NCI-H1694 treated with DMSO at 0.1 percent for 48 hours (cell line): ENCODE data around the gene BAZ1A.
"Not testable (repeated sequence)": the region's sequence is repeated elsewhere in the genome, so short reads cannot be mapped to it uniquely, and the experiment has no call there.

Experiments
- DNase-seq: peaks from one replicate; lab custom pipeline; 2025; lab: John Stamatoyannopoulos, UW

The BAZ1A gene

GRCh38 chr14:34857689-34858449 lies 17.3 kb downstream of the BAZ1A start:
- DNase-seq = no peak

DNA sequence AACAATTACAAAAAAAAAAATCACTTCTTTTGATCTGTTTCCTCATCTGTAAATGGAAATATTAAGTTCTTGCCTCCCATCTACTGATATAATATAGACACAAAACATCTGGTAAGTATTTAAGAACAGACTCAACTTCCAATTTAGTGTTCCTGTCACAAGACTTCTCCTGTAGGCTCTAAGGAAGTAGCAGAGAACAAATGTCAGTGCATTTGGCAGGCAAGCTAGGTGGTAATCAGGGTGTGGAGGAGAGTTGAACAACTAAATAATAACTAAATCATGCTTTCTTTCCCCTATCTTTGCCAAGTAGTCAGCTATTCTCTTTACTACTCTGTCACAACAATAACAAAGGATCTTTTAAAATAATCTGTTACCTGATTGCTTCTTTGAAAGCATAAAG lies 22.1 kb downstream of the BAZ1A start:
- no peak for DNase-seq

GRCh38 chr14:34851395-34851794 lies 23.8 kb downstream of the BAZ1A start:
- DNase-seq = no peak

DNA sequence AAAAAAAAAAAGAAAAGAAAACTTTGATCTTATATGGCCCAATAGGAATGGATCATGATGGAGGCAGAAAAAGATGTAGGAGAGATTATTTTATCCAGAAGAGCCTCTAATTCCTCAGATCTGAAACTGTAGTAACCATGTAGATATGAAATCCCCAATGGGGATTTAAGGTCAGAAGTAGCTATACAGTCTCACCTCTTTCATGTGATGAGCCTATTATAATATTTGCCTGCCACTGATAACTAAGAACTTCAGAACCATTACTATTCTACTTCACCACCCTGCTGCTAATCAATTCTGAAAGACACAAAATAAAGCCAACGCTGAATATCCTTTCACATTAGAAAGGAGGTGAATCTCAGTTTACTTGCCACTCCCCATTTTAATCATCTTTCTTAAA lies 29.3 kb downstream of the BAZ1A start:
- no peak for DNase-seq

DNA sequence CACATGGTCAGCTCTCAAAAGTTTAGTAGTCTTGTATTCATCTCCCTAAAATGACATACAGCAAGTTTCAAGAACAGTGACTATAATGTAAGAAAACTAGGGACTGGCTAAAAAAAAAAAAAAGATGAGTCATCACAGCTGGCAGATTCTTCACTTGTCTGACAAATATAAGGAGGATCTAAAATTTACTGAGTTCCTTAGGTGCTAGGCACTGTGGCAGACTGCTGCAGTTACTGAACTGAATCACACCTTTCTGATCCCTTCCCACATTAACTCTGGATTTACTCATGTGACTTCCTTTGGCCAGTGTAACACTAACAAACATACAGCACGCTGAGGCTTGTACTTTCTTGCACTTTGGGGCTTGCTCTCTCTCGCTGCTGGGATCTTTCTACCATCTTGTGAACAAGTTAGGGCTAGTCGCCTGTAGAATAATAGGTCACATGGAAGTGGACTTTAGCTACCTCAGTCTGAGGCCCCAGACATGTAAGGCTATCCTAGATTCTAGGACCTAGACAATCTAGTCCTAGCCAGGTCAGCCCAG lies 32.1 kb downstream of the BAZ1A start:
- no peak for DNase-seq

DNA sequence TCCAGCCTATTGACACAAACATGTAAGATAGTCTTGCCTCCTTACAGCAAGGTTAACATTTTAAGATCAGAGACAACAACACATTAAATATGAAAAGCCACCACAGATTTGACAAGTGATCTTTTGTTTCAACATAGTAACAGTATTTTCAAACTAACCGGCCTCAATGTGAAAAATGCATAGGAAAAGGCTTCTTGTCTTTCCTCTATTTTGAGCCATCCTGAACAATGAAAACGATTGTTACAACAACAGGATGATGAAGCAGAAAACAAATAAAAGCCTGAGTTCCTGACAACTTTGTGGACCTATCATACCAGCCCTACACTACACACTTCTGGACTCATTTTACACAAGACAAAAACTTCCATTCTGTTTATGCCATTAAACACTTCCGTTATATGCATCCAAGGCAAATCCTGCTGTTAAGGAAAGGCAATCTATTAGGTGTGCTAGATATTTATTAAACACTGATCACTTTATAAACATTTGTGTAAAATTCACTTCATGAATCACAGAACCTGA lies 37.3 kb downstream of the BAZ1A start:
- no peak for DNase-seq

- no peak for DNase-seq
Measured at GRCh38 chr14:34835312-34835711, 39.8 kb downstream of the BAZ1A start.

- DNase-seq = no peak
Measured at GRCh38 chr14:34833549-34834523, 41.3 kb downstream of the BAZ1A start.

DNA sequence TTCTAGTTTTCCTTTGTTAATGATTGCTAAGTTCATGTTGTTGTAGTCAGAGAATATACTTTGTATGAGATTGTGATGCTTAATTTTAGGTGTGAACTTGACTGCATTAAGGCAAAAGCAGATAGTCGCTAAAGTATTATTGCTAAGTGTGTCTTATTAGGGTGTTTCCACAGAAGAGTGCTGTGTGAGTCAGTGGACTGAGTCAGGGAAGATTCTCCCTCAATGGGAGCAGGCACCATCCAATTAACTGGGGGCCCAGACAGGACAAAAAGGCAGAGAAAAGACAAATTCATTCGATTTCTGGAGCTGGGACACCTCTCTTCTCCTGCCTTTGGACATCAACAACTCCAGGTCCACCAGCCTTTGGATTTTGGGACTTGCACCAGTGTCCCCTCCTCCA lies 48.5 kb downstream of the BAZ1A start:
- DNase-seq = no peak

DNA sequence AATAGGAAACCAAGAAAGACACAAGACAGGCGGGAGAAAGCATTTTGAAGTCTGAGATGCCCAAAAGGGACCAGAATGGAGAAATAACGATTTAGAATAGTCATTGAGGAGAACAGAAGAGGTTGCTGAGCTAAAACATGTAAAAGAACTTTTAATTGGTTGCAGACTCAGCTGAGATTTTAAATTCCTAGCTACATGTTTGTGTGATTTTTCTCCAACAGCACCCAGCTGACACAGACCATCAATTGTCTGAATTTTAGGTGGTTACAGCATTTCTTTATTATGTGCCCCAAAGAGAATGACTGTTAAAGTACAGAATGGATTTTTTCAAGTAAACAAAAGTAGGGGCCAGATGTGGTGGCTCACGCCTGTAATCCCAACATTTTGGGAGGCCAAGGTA lies 50.3 kb downstream of the BAZ1A start:
- no peak for DNase-seq

DNA sequence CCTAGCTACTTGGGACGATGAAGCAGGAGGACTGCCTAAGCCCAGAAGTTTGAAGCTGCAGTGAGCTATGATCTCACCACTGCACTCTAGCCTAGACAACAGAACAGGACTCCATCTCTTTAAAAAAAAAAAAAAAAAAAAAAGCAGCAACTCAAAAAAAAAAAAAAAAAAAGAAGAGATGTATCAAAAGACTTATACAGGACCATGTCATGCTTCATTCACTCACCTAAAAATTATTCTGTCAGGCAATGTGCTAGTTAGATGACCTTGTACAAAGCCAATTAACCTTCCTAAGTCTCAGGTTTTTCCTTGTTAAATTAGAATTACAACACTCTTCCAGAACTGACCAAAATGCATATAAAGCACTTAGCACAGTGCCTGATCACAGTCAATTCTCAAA lies 50.9 kb downstream of the BAZ1A start:
- DNase-seq = no peak

DNA sequence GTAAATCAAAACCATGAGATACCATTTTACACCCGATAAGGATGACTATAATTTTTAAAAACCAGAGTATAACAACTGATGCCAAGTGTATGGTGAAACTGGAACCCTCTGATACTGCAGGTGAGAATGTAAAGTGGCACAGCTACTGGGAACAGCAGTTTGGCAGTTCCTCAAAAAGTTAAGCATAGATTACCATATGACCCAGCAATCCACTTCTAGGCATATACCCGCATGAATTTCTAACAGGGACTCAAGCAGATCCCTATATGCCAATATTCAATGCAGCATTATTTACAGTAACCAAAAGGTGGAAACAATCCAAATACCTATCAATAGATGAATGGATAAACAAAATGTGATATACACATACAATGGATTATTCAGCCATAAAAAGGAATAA lies 57.4 kb downstream of the BAZ1A start:
- DNase-seq = no peak

GRCh38 chr14:34810028-34810427 lies 65.1 kb downstream of the BAZ1A start:
- DNase-seq = no peak

DNA sequence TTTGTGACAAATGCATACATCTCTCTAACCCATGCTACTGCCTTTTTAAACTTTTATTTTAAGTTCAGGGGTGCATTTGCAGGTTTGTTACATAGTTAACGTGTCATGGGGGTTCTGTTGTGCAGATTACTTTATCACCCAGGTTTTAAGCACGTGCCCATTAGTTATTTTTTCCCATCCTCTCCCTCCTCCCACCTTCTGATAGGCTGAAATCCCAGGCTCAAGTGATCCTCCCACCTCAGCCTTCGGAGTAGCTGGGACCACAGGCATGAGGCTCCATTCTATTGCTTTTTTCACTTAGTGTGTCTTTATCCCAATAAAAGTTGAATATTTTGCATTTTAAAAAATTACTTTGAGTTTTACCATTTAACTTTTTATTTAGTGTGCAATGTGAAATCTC lies 68.9 kb downstream of the BAZ1A start:
- no peak for DNase-seq

DNA sequence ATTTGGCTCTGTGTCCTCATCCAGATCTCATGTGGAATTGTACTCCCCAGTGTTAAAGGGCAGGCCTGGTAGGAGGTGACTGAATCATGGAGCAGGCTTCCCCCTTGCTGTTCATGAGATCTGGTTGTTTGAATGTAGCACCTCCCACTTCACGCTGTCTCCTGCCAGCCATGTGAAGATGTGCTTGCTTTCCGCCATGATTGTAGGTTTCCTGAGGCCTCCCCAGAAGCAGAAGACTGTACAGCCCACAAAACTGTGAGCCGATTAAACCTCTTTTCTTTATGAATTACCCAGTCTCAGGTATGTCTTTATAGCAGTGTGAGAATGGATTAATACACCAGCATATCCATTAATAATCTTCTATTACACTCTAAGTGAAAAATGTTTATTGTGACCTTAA lies 70.2 kb downstream of the BAZ1A start:
- DNase-seq = no peak

GRCh38 chr14:34798861-34799260 lies 76.3 kb downstream of the BAZ1A start:
- DNase-seq = not testable (repeated sequence)

DNA sequence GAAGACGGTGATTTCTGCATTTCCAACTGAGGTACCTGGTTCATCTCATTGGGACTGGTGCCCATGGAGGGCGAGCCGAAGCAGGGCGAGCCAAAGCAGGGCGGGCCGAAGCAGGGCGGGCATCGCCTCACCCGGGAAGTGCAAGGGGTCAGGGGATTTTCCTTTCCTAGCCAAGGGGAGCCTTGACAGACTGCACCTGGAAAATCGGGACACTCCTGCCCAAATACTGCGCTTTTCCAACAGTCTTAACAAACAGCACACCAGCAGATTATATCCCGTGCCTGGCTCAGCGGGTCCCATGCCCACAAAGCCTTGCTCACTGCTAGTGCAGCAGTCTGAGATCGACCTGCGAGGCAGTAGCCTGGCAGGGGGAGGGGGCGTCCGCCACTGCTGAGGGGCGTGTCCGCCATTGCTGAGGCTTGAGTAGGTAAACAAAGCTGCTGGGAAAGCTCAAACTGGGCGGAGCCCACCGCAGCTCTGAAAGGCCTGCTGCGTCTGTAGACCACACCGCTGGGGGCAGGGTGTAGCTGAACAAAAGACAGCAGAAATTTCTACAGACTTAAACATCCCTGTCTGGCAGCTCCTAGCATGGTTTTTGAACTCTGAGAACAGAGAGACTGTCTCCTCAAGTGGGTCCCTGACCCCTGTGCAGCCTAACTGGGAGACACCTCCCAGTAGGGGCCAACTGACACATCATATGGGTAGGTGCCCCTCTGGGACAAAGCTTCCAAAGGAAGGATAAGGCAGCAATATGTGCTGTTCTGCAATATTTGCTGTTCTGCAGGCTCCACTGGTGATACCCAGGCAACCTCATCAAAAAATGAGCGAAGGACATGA lies 77.2 kb downstream of the BAZ1A start:
- no peak for DNase-seq

DNA sequence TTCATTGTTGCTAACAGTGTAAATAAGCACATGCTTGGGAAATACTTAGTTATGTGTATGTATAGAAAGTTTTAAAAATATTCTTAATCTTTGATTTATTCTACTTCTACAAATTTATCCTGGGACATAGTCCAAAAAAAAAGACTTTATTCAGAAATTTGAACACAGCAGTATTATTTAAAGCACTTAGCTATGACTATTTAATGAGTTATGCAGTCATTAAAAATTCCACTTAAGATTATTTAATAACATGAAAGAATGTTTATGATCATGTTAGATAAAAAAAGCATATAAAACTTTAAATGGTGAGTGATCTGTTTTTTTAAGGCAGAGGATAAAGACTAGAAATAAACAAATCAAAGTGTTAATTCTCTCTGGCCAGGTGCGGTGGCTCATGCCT lies 78.3 kb downstream of the BAZ1A start:
- DNase-seq = no peak

- no peak for DNase-seq
Measured at GRCh38 chr14:34794941-34795340, 80.2 kb downstream of the BAZ1A start.

DNA sequence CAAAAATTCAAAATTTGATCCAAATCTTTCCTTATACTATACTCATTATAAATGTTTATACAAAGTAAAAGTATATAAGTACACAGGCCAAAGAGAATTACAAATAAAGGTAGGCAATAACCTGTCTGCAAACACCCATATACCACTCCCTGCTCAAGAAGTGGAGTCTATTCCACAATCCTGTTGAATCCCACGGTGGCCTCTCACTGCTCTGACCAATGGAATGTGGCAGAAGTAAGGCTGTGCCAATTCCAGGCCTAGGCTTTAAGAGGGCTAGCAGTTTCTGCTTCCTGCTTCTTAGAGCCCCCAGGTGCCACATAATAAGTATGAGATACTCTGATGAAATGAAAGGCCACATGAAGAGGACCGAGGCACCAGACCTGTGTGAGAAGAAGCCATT lies 80.9 kb downstream of the BAZ1A start:
- no peak for DNase-seq

- no peak for DNase-seq
Measured at GRCh38 chr14:34792598-34792997, 82.6 kb downstream of the BAZ1A start.
